Left colon (tissue), 2 donors: Measurements from ENCODE around the gene SLITRK2. TPM values are rescaled to one million over a fixed set of nuclear protein-coding genes. Genes with fewer than 3 reads are reported as not detected.

Experiments used
- ATAC-seq: fragments of 200-7000 bp; cut with Tn5 transposase; one replicate; pipeline ENCODE4 v1.9.1; 2020; ENCODE audit warnings: mild to moderate bottlenecking, moderate library complexity
- DNase-seq, 2 donors: peaks; one replicate each; pipeline ENCODE4 v3.0.0-alpha.2; 2020
- intact Hi-C, 2 donors: fragments of 100-400 bp; cut with DNase I in 1 of 2; cut with micrococcal nuclease in 1 of 2; formaldehyde crosslinking; loops; one replicate each; pipeline versions ENCODE4 v1.11.2 to v1.14.0; 2022; cut with DNase I, micrococcal nuclease
- long read RNA-seq: library from polyadenylated mRNA; unstranded; transcript quantifications from one replicate; pipeline ENCODE4 v2.0.0, GENCODE V29; 2021
- total RNA-seq, 2 donors: library from RNA; stranded (reverse); fragmentation: NEBNext Ultra II Directional; extraction: Animal tissue kit (Norgen Biotek cat#: 25700); gene quantifications; one replicate each; pipeline ENCODE4 v1.2.1, GENCODE V29; 2021
- donor health status: DM: no; HTN: no; CAD: no.
- donor health status: DM: yes; HTN: yes; CAD: no.

The SLITRK2 gene
- under 1 TPM; 0.09 to 0.14 TPM for total RNA-seq
- long read RNA-seq, full-length matches to known transcripts = 2 of 2 reads
- long read RNA-seq, partial matches to known transcripts = 0 of 2 reads
- long read RNA-seq, other reads (novel, unspliced or antisense) = 0 of 2 reads

GRCh38 chrX:145817331-145818185 lies at the start of gene SLITRK2:
TSS of gene SLITRK2 (plus strand) at chrX:145817829. CDS start at chrX:145822426, 4,597 bp downstream.
- DNase-seq = no peak
- no peak for ATAC-seq
- intact Hi-C loops = no loop called here

GRCh38 chrX:145773006-145773405 lies 44.6 kb upstream of the SLITRK2 start:
- ATAC-seq = no peak
- intact Hi-C loops = no loop called here
- no peak for DNase-seq

- intact Hi-C loops = no loop called here
- DNase-seq (no peak), ATAC-seq (no peak)
Observed at GRCh38 chrX:145792281-145792680, 25.3 kb upstream of the SLITRK2 start.

GRCh38 chrX:145803508-145803907 lies 14.1 kb upstream of the SLITRK2 start:
- no peak for DNase-seq
- ATAC-seq = no peak
- intact Hi-C loops = no loop called here

GRCh38 chrX:145813081-145813480 lies 4.5 kb upstream of the SLITRK2 start:
- intact Hi-C loops = no loop called here
- DNase-seq (no peak), ATAC-seq (no peak)

GRCh38 chrX:145816601-145817315 lies 871 bp upstream of the SLITRK2 start:
- ATAC-seq = no peak

GRCh38 chrX:145818186-145819113 lies 821 bp downstream of the SLITRK2 start:
- no peak for DNase-seq
- ATAC-seq = no peak
- intact Hi-C loops = no loop called here

More at GRCh38 chrX:145816601-145817315, 871 bp upstream of the SLITRK2 start:
- intact Hi-C loops = no loop called here
- DNase-seq = no peak

GRCh38 chrX:145820825-145821224 lies 3.2 kb downstream of the SLITRK2 start:
- ATAC-seq (no peak), DNase-seq (no peak)
- intact Hi-C loops = no loop called here

- ATAC-seq (no peak), DNase-seq (no peak)
- intact Hi-C loops = no loop called here
Observed at GRCh38 chrX:145821291-145821897, 3.8 kb downstream of the SLITRK2 start.

GRCh38 chrX:145821898-145822571 lies 4.4 kb downstream of the SLITRK2 start:
- ATAC-seq (no peak), DNase-seq (no peak)
- intact Hi-C loops = no loop called here

- DNase-seq = no peak
- no peak for ATAC-seq
- intact Hi-C loops = no loop called here
Observed at GRCh38 chrX:145823132-145823531, 5.5 kb downstream of the SLITRK2 start.

- ATAC-seq = no peak
- intact Hi-C loops = no loop called here
- DNase-seq = no peak
Observed at GRCh38 chrX:145825896-145826295, 8.3 kb downstream of the SLITRK2 start.

GRCh38 chrX:145826466-145826865 lies 8.8 kb downstream of the SLITRK2 start:
- intact Hi-C loops = no loop called here
- ATAC-seq (no peak), DNase-seq (no peak)

GRCh38 chrX:145832796-145833195 lies 15.2 kb downstream of the SLITRK2 start:
- no peak for ATAC-seq
- DNase-seq = no peak
- intact Hi-C loops = no loop called here

GRCh38 chrX:145840531-145840930 lies 22.9 kb downstream of the SLITRK2 start:
- intact Hi-C loops = no loop called here
- no peak for DNase-seq
- no peak for ATAC-seq

- ATAC-seq (no peak), DNase-seq (no peak)
- intact Hi-C loops = no loop called here
Observed at GRCh38 chrX:145843146-145843904, 25.7 kb downstream of the SLITRK2 start.

GRCh38 chrX:145844886-145845285 lies 27.3 kb downstream of the SLITRK2 start:
- no peak for DNase-seq
- intact Hi-C loops = no loop called here

More at GRCh38 chrX:145844886-145845285, 27.3 kb downstream of the SLITRK2 start:
- ATAC-seq = no peak
